Measurements from ENCODE around the gene SPSB1. TPM values are rescaled to one million over a fixed set of nuclear protein-coding genes. Genes with fewer than 3 reads are reported as not detected.

The SPSB1 gene
- total RNA-seq, 1 experiment from 2014 or later = 2.9 TPM

DNA sequence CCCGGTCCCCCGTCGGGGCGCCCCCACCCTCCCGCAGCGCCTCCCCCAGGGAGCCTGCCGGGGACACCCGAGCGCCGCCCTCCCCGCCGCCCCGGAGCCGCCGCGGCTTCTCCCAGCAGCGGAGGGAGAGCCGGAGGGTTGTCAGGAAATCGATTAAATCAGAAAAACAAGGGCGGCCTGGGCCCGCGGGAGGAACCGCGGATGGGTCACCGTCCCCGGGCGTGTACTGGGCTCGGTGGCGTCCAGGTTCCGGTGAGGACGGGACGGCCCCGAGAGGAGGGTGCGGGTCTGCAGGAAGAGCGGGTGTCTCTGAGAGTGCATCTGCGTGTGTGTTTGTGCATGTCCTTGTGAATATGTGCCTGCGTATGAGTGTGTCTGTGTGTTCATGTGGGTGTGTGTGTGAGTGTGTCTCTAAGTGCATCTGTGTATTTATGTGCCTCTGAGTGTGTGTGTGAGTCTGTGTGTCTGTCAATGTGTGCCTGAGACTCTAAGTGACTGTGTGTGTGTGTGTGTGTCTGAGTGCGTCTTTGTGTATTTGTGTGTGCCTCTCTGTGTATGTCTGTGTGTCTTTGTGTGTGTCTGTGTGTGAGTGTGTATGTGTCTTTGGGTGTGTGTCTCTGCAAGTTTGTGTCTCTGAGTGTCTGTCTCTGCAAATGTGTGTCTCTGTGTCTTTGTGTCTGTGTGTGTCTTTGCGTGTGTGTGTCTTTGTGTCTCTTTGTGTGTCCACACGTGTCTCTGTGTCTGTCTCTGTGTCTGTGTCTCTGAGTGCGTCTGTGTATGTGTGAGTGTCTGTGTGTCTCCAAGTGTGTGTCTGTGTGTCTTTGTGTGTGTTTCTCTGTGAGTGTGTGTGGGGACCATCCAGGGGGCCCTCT lies 1.1 kb downstream of the SPSB1 start:
- Mint-ChIP-seq H3K27ac (no peak overlapping the region), H3K36me3 (ENCODE audit: insufficient read depth in 1 of 3, low read depth in 3 of 3) (peaks cover 0 to 3% (median 0%) of the 10 kb centered on the region in 3 experiments; a peak in 2 of 7 replicates), H3K4me1 (peaks cover 10 to 13% of the 10 kb centered on the region in 2 experiments), H3K9me3 (peaks cover 3 to 4% of the 10 kb centered on the region in 2 experiments), H3K4me3 (no peak overlapping the region), H3K27me3 (ENCODE audit: low read depth) (peaks cover 27% of the 10 kb centered on the region)
- Histone ChIP-seq H3K79me1 (ENCODE audit: insufficient read depth, low read depth, low read length, poor library complexity, severe bottlenecking) (no peaks in the 10 kb centered on the region), H3K56ac (ENCODE audit: insufficient read length, low read depth, low read length) (no peak overlapping the region), H4K91ac (ENCODE audit: insufficient read length, low read depth, low read length) (no peak overlapping the region), H2BK12ac (ENCODE audit: insufficient read length, low read depth, low read length) (no peak overlapping the region), H2BK120ac (ENCODE audit: low read depth, low read length, poor library complexity, severe bottlenecking) (no peak overlapping the region), H3K23ac (ENCODE audit: insufficient read length, low read depth, low read length) (no peak overlapping the region), H2BK15ac (ENCODE audit: low read depth, low read length) (no peak overlapping the region), H3K18ac (ENCODE audit: insufficient read length, low read depth, low read length) (no peak overlapping the region), H4K8ac (replicated peaks; ENCODE audit: insufficient read length, low read depth, low read length) (no peak overlapping the region), H3K14ac (ENCODE audit: insufficient read depth, low read length) (no peak overlapping the region), H2AK5ac (ENCODE audit: insufficient read length, low read length) (no peak overlapping the region), H4K5ac (ENCODE audit: insufficient read length, low read depth, low read length) (no peak overlapping the region), H3T11ph (ENCODE audit: low read length) (no peak overlapping the region), H3K23me2 (ENCODE audit: insufficient read length, low read depth, low read length, poor library complexity, severe bottlenecking) (peaks cover 9% of the 10 kb centered on the region), H3K27me3 (ENCODE audit: insufficient read depth, low read length) (peaks cover 8% of the 10 kb centered on the region; the same call in 1 of the 2 replicates), H2BK5ac (ENCODE audit: insufficient read length, low read length) (no peak overlapping the region), H3K27ac (ENCODE audit: insufficient read length, low read depth, low read length) (no peak overlapping the region), H3K4me2 (ENCODE audit: insufficient read depth, insufficient read length, low read length) (peak overlapping the region; percentile 57), H3K79me2 (ENCODE audit: insufficient read depth, low read length) (no peaks in the 10 kb centered on the region), H3K9me3 (ENCODE audit: control insufficient read depth, low read depth, low read length) (no peaks in the 10 kb centered on the region), H3K9ac (ENCODE audit: extremely low read depth, insufficient read length, low read length) (peak overlapping the region; percentile 10), H3K4me1 (ENCODE audit: insufficient read depth, low read length) (no peaks in the 10 kb centered on the region), H3K4ac (ENCODE audit: low read depth, low read length) (no peak overlapping the region), H4K20me1 (ENCODE audit: control insufficient read depth, insufficient read depth, insufficient read length) (no peaks in the 10 kb centered on the region), H2AFZ (ENCODE audit: low read length) (no peak overlapping the region), H2BK20ac (ENCODE audit: low read depth, low read length, poor library complexity, severe bottlenecking) (no peak overlapping the region)
- DNase-seq = no peak
- TF ChIP-seq, protein P1, sequence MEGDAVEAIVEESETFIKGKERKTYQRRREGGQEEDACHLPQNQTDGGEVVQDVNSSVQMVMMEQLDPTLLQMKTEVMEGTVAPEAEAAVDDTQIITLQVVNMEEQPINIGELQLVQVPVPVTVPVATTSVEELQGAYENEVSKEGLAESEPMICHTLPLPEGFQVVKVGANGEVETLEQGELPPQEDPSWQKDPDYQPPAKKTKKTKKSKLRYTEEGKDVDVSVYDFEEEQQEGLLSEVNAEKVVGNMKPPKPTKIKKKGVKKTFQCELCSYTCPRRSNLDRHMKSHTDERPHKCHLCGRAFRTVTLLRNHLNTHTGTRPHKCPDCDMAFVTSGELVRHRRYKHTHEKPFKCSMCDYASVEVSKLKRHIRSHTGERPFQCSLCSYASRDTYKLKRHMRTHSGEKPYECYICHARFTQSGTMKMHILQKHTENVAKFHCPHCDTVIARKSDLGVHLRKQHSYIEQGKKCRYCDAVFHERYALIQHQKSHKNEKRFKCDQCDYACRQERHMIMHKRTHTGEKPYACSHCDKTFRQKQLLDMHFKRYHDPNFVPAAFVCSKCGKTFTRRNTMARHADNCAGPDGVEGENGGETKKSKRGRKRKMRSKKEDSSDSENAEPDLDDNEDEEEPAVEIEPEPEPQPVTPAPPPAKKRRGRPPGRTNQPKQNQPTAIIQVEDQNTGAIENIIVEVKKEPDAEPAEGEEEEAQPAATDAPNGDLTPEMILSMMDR (conservative IDR thresholded peaks at IDR 0.05) = no peak
- WGBS (ENCODE audit: extremely low coverage, insufficient read length, low lambda C conversion rate) = no CpG with 5 or more reads among the region's 41 CpGs

Data from H9 (cell line).